HG03342 (cell line): ENCODE measurements around the gene OR5AK2.
"Not testable (repeated sequence)": the region's sequence is repeated elsewhere in the genome, so short reads cannot be mapped to it uniquely, and the experiment has no call there.

Source experiments
- ATAC-seq: cut with Tn5 transposase; IDR thresholded peaks from one replicate; pipeline ENCODE4 v1.9.1; 2021; ENCODE audit warnings: mild to moderate bottlenecking, moderate library complexity; ENCODE audit not compliant: unreplicated experiment

OR5AK2 gene

GRCh38 chr11:56988614-56989013 is at the start of gene OR5AK2:
Gene OR5AK2 (plus strand): TSS chr11:56988914. CDS start chr11:56988914, 0 bp downstream.
- no peak for ATAC-seq

GRCh38 chr11:56945526-56945925 is 43.2 kb upstream of the OR5AK2 start:
- not testable (repeated sequence) for ATAC-seq

- no peak for ATAC-seq
These were observed 39.7 kb upstream of the OR5AK2 start for GRCh38 chr11:56948991-56949515.

GRCh38 chr11:56950510-56950909 is 38.2 kb upstream of the OR5AK2 start:
- no peak for ATAC-seq

GRCh38 chr11:56953907-56954306 is 34.8 kb upstream of the OR5AK2 start:
- ATAC-seq = not testable (repeated sequence)

GRCh38 chr11:56961609-56962008 is 27.1 kb upstream of the OR5AK2 start:
- ATAC-seq = no peak

- ATAC-seq = no peak
These were observed 21.0 kb upstream of the OR5AK2 start for GRCh38 chr11:56967726-56968125.

- ATAC-seq = no peak
These were observed 20.2 kb upstream of the OR5AK2 start for GRCh38 chr11:56968524-56968923.

GRCh38 chr11:56977314-56977713 is 11.4 kb upstream of the OR5AK2 start:
- ATAC-seq = no peak

GRCh38 chr11:56990702-56991101 is 2.0 kb downstream of the OR5AK2 start:
- no peak for ATAC-seq

GRCh38 chr11:56994532-56994931 is 5.8 kb downstream of the OR5AK2 start:
- ATAC-seq = no peak

- ATAC-seq = no peak
These were observed 13.1 kb downstream of the OR5AK2 start for GRCh38 chr11:57001674-57002401.

- no peak for ATAC-seq
These were observed 19.7 kb downstream of the OR5AK2 start for GRCh38 chr11:57008373-57008772.

- ATAC-seq = no peak
These were observed 27.0 kb downstream of the OR5AK2 start for GRCh38 chr11:57015679-57016078.

GRCh38 chr11:57031556-57031955 is 42.8 kb downstream of the OR5AK2 start:
- ATAC-seq = no peak
